HepG2 (cell line): Measurements from ENCODE around the gene TWNK. TPM values are rescaled to one million over a fixed set of nuclear protein-coding genes. Genes with fewer than 3 reads are reported as not detected.

ENCODE experiments used
- ATAC-seq: fragments of 200-7000 bp; cut with Tn5 transposase; 3 replicates; pipeline ENCODE4 v1.9.1; 2020; ENCODE audit warnings: mild to moderate bottlenecking, moderate library complexity
- BruUV-seq: library from RNA; stranded (reverse); fragments of 400-500 nt; replicated peaks from 2 replicates; lab custom pipeline; 2021; lab: Mats Ljungman, UMichigan
- CTCF ChIA-PET: fragments of 300-600 bp; formaldehyde crosslinking; extraction: SDS; loops from one replicate; lab custom pipeline; 2021; ENCODE audit warnings: low total read pairs, inconsistent platforms, low intra/inter-chr PET ratio; lab: Yijun Ruan, JAX
- POLR2A ChIA-PET: fragments of 350-600 bp; sonication (Branson Sonifier 250); formaldehyde crosslinking; loops from one replicate; lab custom pipeline; 2020; ENCODE audit warnings: antibody characterized with exemption, inconsistent platforms; lab: Yijun Ruan, JAX
- DNase-seq: peaks from one replicate; pipeline ENCODE4 v3.0.0-alpha.2; 2015; ENCODE audit warnings: low spot score
- FAIRE-seq: peaks from 3 replicates; lab custom pipeline; 2011; peaks lifted over from hg19 to GRCh38; lab: Jason Lieb, UNC
- H2AFZ ChIP-seq: one replicate; pipeline ENCODE4 v1.6.1; 2011; ENCODE audit warnings: low read length, inconsistent platforms
- H3K27ac ChIP-seq: fragments of 300-600 bp; 3 replicates; pipeline ENCODE4 v1.8.0; 2011; ENCODE audit warnings: mixed run types, mild to moderate bottlenecking, mixed read lengths, low read length, inconsistent platforms; ENCODE audit not compliant: insufficient read depth; ENCODE audit errors: extremely low read length
- H3K27me3 ChIP-seq, 2 experiments: fragments of 200-600 bp in 1 of 2; 2 replicates in 1 of 2; 3 replicates in 1 of 2; pipeline versions ENCODE4 v1.6.0 to v1.8.0; 2011; ENCODE audit warnings: low read length in 2 of 2, mild to moderate bottlenecking in 2 of 2, moderate library complexity in 2 of 2, inconsistent platforms in 1 of 2; ENCODE audit not compliant: insufficient read depth in 2 of 2, control insufficient read depth in 1 of 2
- H3K36me3 ChIP-seq, 2 experiments: fragments of 200-600 bp in 1 of 2; replicated peaks in 1 of 2; 2 replicates in 1 of 2; 3 replicates in 1 of 2; pipeline versions ENCODE4 v1.5.1 to v1.8.0; 2011; ENCODE audit warnings: low read length in 2 of 2, inconsistent platforms in 1 of 2; ENCODE audit not compliant: insufficient read depth in 2 of 2, control insufficient read depth in 1 of 2
- H3K4me1 ChIP-seq: 2 replicates; pipeline ENCODE4 v1.5.1; 2012; ENCODE audit warnings: low read length, inconsistent platforms; ENCODE audit not compliant: insufficient read depth
- H3K4me2 ChIP-seq: 2 replicates; pipeline ENCODE4 v1.6.0; 2011; ENCODE audit warnings: low read depth, low read length, inconsistent platforms
- H3K4me3 ChIP-seq, 3 experiments: fragments of 200-600 bp in 1 of 3; sonication (generic), shearing (Covaris generic) in 1 of 3; replicated peaks in 1 of 3; 2 replicates each; pipeline ENCODE4 v1.5.1; 2011 to 2016; ENCODE audit warnings: low read length in 3 of 3, inconsistent platforms in 2 of 3, low read depth in 2 of 3, mild to moderate bottlenecking in 2 of 3, control low read depth in 1 of 3, mixed read lengths in 1 of 3; ENCODE audit not compliant: insufficient read depth in 1 of 3
- H3K79me2 ChIP-seq: one replicate; pipeline ENCODE4 v1.6.1; 2011; ENCODE audit warnings: low read length, inconsistent platforms; ENCODE audit not compliant: insufficient read depth
- H3K9ac ChIP-seq: 2 replicates; pipeline ENCODE4 v1.6.0; 2011; ENCODE audit warnings: mild to moderate bottlenecking, low read depth, low read length, inconsistent platforms; ENCODE audit not compliant: insufficient read depth
- H3K9me3 ChIP-seq: 2 replicates; pipeline ENCODE4 v1.5.1; 2012; ENCODE audit warnings: mild to moderate bottlenecking, low read length
- H4K20me1 ChIP-seq: 2 replicates; pipeline ENCODE4 v1.6.0; 2011; ENCODE audit warnings: inconsistent platforms, mild to moderate bottlenecking, low read length, moderate library complexity; ENCODE audit not compliant: insufficient read depth
- ELF4 ChIP-seq: sonication (generic); formaldehyde crosslinking; IDR thresholded peaks from 2 replicates; pipeline ENCODE4 v1.5.0; 2020; ENCODE audit warnings: missing genetic modification reagents, mild to moderate bottlenecking, moderate library complexity, borderline replicate concordance
- FOSL1 ChIP-seq: sonication (generic); formaldehyde crosslinking; IDR thresholded peaks from 2 replicates; pipeline ENCODE4 v1.9.0; 2021; ENCODE audit warnings: missing genetic modification reagents, borderline replicate concordance
- KAT7 ChIP-seq: IDR thresholded peaks from 2 replicates; pipeline ENCODE4 v1.6.1; 2018; ENCODE audit warnings: borderline replicate concordance, missing compliant biosample characterization
- MIER3 ChIP-seq: IDR thresholded peaks from 2 replicates; pipeline ENCODE4 v1.6.1; 2016; ENCODE audit warnings: missing compliant biosample characterization, borderline replicate concordance
- NKX3-1 ChIP-seq: sonication (generic); formaldehyde crosslinking; IDR thresholded peaks from 2 replicates; pipeline ENCODE4 v1.5.0; 2020; ENCODE audit warnings: missing genetic modification reagents
- RFX3 ChIP-seq: IDR thresholded peaks from 2 replicates; pipeline ENCODE4 v1.6.1; 2016; ENCODE audit warnings: missing biosample characterization, missing genetic modification reagents
- RORA ChIP-seq: sonication (generic); formaldehyde crosslinking; IDR thresholded peaks from 2 replicates; pipeline ENCODE4 v1.5.0; 2020; ENCODE audit warnings: mild to moderate bottlenecking, missing genetic modification reagents, moderate library complexity
- SIX4 ChIP-seq: sonication (generic); formaldehyde crosslinking; IDR thresholded peaks from 2 replicates; pipeline ENCODE4 v1.4.0; 2020; ENCODE audit warnings: missing genetic modification reagents
- TSC22D2 ChIP-seq: sonication (generic); formaldehyde crosslinking; IDR thresholded peaks from 2 replicates; pipeline ENCODE4 v1.5.1; 2020; ENCODE audit warnings: missing genetic modification reagents, mild to moderate bottlenecking, borderline replicate concordance
- ZFP36 ChIP-seq: fragments of 150-350 bp; IDR thresholded peaks from 2 replicates; pipeline ENCODE4 v1.6.1; 2018; ENCODE audit warnings: borderline replicate concordance, low read length, low read depth; ENCODE audit not compliant: partially characterized antibody
- ZNF570 ChIP-seq: sonication (generic); formaldehyde crosslinking; IDR thresholded peaks from 2 replicates; pipeline ENCODE4 v1.4.0; 2020; ENCODE audit warnings: mild to moderate bottlenecking, missing genetic modification reagents, borderline replicate concordance
- WGBS: methylation state at CpG from one replicate; pipeline ENCODE4 v1.1.6; 2017; ENCODE audit warnings: low lambda C conversion rate; 5-methylcytosine and 5-hydroxymethylcytosine counted together
- in situ Hi-C: cut with HindIII; loops from 2 replicates; pipeline ENCODE4 v1.10.0; 2017; ENCODE audit warnings: low pct_unique_long_range_greater_than_20kb; ENCODE audit not compliant: extremely low pct_ligation_motif_present
- intact Hi-C: fragments of 100-400 bp; cut with micrococcal nuclease; formaldehyde crosslinking; loops from one replicate; pipeline ENCODE4 v1.10.0; 2022; ENCODE audit not compliant: unreplicated experiment
- polyA plus RNA-seq, 8 experiments: library from polyadenylated mRNA; depleted of rRNA in 3 of 8; stranded (reverse) in 7 of 8; unstranded in 1 of 8; fragments of >200 nt; fragmentation: Illumina TruSeq in 4 of 8; extraction: Trizol in 4 of 8; gene quantifications; 2 replicates each; pipeline versions ENCODE4 v1.2.1 to v1.2.3, GENCODE V29; 2011 to 2016; ENCODE audit warnings: low read depth in 4 of 8, missing spikeins in 1 of 8, mixed read lengths in 1 of 8; ENCODE audit not compliant: insufficient read depth in 1 of 8
- total RNA-seq, 5 experiments: library from RNA; depleted of rRNA; stranded (reverse); fragments of >200 nt; fragmentation: Illumina TruSeq; extraction: Trizol; gene quantifications; 2 replicates each; pipeline ENCODE4 v1.2.3, GENCODE V29; 2016; ENCODE audit warnings: low read depth in 1 of 5
- TF ChIP-seq, protein P1 (sequence below): sonication (generic); formaldehyde crosslinking; IDR thresholded peaks from 2 replicates; pipeline ENCODE4 v1.8.1; 2023; ENCODE audit warnings: mild to moderate bottlenecking, missing genetic modification reagents
- TF ChIP-seq, protein P2 (sequence below): sonication (generic); formaldehyde crosslinking; IDR thresholded peaks from 2 replicates; pipeline ENCODE4 v1.9.0; 2022; ENCODE audit warnings: missing genetic modification reagents, mild to moderate bottlenecking, borderline replicate concordance
- TF ChIP-seq, protein P3 (sequence below): sonication (generic); formaldehyde crosslinking; IDR thresholded peaks from 2 replicates; pipeline ENCODE4 v1.5.0; 2020; ENCODE audit warnings: missing genetic modification reagents, mild to moderate bottlenecking, borderline replicate concordance

TWNK gene
- total and polyA plus RNA-seq, 2 of the 13 experiments (the other 11 are each of a cell fraction or from before 2014, with no cell fraction given), result 10.7 to 16.5 TPM

DNA sequence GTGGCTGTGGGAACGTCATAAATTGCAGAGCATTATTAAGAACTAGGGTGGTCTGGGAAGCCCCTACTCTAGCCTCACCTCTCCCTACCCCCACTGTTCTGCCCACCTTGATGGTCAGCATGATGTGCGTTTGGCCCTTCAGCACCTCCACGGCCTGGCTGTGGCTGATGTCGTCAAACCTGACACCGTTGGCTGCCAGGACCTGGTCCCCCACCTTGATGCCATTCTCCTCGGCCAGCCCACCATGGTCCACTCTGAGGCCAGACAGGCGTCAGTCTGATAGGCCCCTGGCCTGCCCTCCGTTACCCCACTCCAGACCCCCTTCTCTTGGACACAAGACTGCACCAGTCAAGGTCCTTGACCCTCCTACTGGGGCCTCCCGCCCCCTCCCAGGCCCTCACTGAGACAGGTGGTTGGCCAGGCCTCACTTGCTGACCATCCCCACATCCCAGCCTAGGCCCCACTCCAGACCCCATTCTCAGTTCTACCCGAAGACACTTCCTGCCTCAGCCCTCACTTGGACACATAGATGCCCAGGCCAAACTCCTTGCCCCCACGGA, 34.4 kb downstream of the TWNK start:
- CTCF ChIA-PET, result no interaction called here
- no peak for DNase-seq
- H3K36me3 ChIP-seq, result no peaks in the 10 kb centered on the region
- intact Hi-C loops (no loop called here), in situ Hi-C loops (no loop called here)
- POLR2A ChIA-PET, result no interaction called here
- 36% methylated on average over 6 of the region's 11 CpGs for WGBS
- H3K4me2 ChIP-seq, result no peak overlapping the region
- BruUV-seq, result no TSS peak
- TF ChIP-seq, protein P1, sequence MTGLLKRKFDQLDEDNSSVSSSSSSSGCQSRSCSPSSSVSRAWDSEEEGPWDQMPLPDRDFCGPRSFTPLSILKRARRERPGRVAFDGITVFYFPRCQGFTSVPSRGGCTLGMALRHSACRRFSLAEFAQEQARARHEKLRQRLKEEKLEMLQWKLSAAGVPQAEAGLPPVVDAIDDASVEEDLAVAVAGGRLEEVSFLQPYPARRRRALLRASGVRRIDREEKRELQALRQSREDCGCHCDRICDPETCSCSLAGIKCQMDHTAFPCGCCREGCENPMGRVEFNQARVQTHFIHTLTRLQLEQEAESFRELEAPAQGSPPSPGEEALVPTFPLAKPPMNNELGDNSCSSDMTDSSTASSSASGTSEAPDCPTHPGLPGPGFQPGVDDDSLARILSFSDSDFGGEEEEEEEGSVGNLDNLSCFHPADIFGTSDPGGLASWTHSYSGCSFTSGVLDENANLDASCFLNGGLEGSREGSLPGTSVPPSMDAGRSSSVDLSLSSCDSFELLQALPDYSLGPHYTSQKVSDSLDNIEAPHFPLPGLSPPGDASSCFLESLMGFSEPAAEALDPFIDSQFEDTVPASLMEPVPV (CRISPR knock-in tag), result no peak
- ATAC-seq, result no peak
- H3K79me2 ChIP-seq, result no peaks in the 10 kb centered on the region
- no peak overlapping the region for H3K4me3 ChIP-seq
- H2AFZ ChIP-seq, result no peak overlapping the region
- H3K9me3 ChIP-seq, result no peaks in the 10 kb centered on the region
- H4K20me1 ChIP-seq, result no peaks in the 10 kb centered on the region
- peaks cover 1 to 13% of the 10 kb centered on the region in 2 experiments; a peak in 2 of 5 replicates for H3K27me3 ChIP-seq
- peaks cover 18% of the 10 kb centered on the region for H3K4me1 ChIP-seq
- no peak overlapping the region for H3K27ac ChIP-seq
- no peak for FAIRE-seq
- no peak overlapping the region for H3K9ac ChIP-seq

DNA sequence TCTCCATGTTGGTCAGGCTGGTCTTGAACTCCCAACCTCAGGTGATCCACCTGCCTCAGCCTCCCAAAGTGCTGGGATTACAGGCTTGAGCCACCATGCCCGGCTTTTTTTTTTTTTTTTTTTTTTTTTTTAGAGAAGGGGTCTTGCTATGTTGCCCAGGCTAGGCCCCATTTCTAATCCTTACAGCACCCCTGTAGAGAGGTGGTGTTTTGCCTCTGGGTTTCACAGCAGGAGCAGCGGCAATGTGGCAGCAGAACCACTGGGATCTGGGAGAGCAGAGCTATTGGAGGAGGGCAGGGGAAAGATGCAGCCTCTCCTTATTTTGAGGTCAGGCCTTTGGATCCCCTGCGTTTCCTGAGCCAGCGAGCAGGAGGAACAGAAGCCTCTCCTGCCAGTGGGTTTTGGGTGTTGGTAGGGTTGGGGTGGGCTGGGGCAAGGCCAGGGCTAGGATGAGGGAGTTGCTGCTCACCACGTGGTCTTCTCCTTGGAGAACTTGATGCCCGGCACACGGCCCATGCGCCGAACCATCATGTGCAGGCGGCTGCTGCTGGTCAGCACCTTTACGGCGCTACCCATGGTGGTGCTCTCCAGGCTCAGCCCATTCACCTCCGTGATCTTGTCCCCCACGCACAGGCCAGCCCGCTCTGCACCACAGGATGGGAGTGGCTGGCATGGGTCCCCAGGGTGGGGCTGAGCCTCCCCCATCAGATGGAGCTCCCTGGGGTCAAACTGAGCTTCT, 35.8 kb downstream of the TWNK start:
- POLR2A ChIA-PET, result no interaction called here
- no peak overlapping the region for H3K4me3 ChIP-seq
- no peak overlapping the region for H3K4me2 ChIP-seq
- CTCF ChIA-PET, result no interaction called here
- H3K4me1 ChIP-seq, result peaks cover 13% of the 10 kb centered on the region
- no peaks in the 10 kb centered on the region for H3K9me3 ChIP-seq
- no peak for DNase-seq
- WGBS, result 74% methylated on average over 12 of the region's 15 CpGs
- no peak for ATAC-seq
- no peak overlapping the region for H3K27ac ChIP-seq
- BruUV-seq, result no TSS peak
- H2AFZ ChIP-seq, result no peak overlapping the region
- intact Hi-C loops, result no loop called here
- no peaks in the 10 kb centered on the region for H3K36me3 ChIP-seq
- H3K9ac ChIP-seq, result no peak overlapping the region
- H3K27me3 ChIP-seq, result peaks cover 1 to 13% of the 10 kb centered on the region in 2 experiments; a peak in 2 of 5 replicates
- H4K20me1 ChIP-seq, result no peaks in the 10 kb centered on the region
- FAIRE-seq, result no peak
- H3K79me2 ChIP-seq, result no peaks in the 10 kb centered on the region
- in situ Hi-C loops, result no loop called here
- TF ChIP-seq KAT7 (no peak), SIX4 (no peak), ZFP36 (no peak), RORA (CRISPR knock-in tag) (no peak), MIER3 (no peak), ZNF570 (CRISPR knock-in tag) (no peak), ELF4 (CRISPR knock-in tag) (no peak), NKX3-1 (CRISPR knock-in tag) (no peak), RFX3 (CRISPR knock-in tag) (no peak), FOSL1 (CRISPR knock-in tag) (no peak), TSC22D2 (CRISPR knock-in tag) (no peak)
- TF ChIP-seq, protein P2, sequence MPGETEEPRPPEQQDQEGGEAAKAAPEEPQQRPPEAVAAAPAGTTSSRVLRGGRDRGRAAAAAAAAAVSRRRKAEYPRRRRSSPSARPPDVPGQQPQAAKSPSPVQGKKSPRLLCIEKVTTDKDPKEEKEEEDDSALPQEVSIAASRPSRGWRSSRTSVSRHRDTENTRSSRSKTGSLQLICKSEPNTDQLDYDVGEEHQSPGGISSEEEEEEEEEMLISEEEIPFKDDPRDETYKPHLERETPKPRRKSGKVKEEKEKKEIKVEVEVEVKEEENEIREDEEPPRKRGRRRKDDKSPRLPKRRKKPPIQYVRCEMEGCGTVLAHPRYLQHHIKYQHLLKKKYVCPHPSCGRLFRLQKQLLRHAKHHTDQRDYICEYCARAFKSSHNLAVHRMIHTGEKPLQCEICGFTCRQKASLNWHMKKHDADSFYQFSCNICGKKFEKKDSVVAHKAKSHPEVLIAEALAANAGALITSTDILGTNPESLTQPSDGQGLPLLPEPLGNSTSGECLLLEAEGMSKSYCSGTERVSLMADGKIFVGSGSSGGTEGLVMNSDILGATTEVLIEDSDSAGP (CRISPR knock-in tag), result no peak
- TF ChIP-seq, protein P3, sequence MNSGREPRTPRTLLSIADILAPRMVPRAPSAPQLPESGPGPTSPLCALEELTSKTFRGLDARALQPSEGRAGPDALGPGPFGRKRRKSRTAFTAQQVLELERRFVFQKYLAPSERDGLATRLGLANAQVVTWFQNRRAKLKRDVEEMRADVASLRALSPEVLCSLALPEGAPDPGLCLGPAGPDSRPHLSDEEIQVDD (CRISPR knock-in tag), result no peak
